ENCODE measurements around the gene DPH2.

Gene DPH2

DNA sequence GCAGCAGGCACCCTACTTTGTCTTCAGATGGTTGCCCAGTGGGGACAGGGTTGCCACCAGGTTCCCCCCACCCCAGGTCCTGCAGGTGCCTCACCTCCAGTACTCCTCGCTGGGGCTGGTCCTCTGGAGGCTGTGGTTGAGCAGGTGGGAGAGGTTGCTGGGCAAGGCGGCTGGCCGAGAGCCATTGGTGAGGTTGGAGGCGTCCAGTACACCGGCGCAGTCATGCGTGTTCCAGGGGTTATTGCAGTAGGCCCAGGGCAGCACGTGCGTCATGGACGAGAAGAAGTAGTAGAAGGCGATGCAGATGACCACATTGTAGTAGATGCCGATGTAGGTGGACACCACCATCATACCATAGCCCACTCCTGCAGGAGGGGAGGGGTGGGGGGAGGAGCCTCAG, 38.4 kb downstream of the DPH2 start:
- DNase-seq: no peak

DNA sequence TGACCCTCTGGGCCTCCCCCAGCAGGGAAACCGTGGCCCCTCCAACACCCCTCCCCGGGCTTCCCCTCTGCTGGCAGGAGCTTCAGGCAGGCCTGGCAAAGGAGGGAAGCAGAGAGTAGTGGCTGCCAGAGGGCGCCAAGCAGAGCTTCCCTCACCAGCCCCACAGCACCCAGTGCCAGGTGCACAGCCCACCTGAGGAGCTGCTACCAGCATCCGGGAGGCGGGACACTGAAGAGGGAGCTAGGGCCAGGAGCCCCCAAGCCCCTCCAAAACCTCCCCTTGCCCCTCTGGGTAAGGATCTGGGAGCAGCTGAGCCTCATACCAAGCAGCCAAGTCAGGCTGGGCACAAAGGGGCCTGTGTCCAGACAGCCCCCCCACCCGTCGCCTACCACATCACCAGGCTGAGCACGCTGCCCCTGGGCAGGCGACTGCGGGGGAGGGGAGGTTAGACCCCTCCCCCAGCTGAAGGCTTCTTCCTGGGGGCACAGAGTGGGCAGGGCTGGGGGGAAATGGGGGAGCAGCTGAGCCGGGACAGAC, 41.2 kb downstream of the DPH2 start:
- DNase-seq: no peak

DNA sequence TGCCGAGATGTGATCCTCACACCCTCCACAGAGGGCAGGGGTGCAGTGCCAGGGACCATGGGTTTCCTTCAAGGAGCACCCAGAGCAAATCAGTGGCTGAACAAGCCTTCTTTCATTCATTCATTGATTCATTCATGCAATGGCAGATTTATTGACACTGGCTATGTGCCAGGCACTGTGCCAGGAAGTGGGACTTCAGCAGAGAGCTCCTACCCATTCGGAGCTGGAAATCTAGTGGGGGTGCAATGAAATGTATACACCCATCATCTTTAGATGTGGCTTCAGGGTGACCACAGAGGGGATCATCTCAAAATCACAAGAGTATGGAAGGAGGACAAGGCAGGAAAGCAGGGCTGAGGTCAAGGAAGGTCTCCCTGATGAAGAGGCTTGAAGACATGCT, 42.6 kb downstream of the DPH2 start:
- no peak for DNase-seq

DNA sequence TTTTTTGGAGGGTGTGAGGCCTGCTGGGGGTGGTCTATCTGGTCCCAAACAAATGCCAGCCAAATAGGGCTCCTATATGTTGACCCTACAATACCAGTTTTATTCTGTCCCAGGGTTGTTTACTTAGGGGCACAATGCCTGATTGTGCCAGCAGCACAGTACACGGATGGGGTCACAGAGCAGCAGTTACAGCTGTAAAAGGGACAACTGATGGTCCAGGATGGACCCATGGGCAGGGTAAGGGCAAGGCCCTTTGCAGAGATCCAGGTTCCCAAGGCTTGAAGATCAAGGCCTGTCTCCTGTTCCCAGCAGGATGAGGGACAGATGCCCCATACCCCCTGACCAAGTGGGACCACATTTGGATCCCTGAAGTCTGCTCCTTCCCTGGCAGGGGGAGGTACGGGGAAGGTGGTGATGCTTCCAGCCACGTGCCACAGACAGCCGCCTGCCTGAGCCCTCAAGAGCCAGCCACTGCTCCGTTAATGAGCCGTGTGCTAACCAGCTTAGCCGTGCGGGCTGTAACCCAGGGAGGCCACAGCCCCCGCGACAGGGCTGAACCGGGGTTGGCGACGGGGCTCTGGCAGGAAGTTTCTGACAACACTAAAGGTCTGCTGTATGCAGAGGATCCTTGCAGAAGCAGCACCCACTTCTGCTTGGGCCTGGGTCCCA, 43.3 kb downstream of the DPH2 start:
- DNase-seq: no peak

DNA sequence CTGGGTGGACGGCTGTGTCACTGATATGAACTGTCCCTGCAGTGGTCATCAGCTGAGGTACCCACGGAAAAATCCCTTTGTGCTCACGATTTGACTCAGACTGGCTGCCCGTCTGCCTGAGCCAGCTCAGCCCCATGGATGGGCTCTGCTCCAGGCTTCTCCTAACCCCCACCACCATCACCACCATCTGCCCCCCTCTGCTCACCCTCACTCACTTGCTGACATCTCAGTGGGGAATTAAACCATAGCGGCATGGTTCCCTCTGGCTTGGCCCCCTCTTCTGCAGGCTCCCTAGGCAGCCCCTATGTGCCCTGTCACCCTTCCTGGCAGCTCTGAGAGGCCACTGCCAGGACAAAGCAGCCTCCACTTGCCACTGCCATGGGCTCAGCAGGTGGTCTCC, 44.1 kb downstream of the DPH2 start:
- no peak for DNase-seq

DNA sequence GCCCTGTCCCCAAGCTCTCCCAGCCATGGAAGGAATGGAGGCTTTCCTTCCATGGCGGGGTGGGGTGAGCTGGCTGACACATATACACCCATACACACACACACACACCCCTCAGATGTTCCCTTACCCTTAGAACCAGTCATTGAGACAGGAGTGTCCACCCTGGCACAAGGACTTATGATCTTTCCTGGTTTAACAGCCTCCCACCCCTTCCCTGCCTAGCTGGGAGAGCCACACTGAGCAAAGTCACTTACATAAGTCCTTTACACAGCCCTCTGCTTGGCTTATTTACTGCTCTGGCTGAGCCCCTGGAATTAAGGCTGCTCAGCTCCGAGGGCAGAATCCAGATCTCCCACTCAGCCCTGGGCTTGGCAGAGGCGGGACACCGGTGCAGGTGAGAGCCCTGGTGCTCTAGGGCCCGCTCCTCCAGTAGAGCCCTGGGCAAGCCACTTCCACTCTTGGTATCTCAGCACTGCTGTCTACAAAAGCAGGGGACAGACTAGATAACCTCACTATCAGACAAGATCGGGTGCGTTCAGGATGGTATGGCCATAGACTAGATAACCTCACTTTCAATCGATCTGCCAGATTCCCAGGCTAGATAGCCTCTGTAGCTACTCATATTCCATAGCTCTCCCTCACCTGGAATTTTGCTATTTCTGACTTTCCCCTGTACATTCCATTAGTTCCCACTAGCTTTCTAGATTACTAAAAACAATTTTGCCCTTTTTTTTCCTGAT, 44.7 kb downstream of the DPH2 start:
- no peak for DNase-seq

DNA sequence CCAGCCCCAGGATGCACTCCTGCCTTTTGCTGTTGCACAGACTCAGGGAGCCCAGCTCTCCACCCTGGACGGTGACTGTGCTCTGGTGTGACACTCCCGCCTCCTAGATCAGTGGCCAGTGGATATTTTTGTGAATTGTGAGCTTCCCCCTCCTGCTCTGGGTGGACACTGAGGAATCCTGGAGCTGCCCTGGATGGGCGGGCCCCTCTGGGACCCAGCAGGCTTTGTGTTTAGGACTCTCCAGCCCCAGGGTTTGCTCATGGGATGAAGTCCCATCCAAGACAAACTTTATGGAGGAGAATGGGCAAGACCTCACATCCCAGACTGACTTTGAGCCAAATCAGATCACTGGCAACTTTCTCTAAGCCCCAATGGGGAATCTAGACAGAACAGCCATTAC, 45.4 kb downstream of the DPH2 start:
- no peak for DNase-seq

DNA sequence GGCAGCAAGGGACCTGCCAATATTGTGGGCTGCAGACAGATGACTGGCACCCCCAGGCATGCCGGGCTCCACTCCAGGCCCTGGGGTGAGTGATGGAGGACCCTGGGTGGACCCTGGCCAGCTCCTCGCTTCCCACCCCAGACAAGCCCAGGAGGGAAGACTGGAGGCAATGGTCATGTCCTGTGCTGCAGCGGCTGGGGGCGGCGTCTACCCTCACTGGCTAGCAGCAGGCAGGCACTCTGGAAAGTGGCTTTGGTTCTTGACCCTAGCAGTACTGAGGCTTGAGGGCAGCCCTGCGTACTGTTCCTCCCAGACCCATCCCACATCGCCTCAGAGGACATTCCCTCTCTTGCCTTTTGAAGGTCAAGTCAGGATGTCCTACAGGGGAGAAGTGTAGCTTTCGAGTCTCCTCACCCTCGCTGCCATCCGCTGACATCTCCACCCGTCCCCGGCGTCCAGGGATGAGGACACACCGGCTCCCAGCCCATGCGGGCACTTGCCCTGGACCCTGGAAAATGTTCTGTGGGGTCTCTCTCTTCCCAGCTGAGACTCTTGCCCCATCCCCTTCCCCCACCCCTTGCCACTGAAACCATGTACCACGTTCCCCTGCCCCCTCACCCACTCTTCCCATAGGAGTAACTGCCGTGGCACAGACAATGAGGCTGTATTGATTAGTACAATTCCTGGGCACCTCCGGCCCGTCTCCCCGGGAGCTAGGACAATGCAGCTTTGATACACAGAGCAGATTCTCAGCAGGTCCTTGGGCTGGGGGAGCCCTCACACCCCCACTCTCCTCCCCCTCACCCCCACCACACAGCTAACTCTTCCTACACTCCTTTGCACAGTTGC, 46.5 kb downstream of the DPH2 start:
- no peak for DNase-seq

DNA sequence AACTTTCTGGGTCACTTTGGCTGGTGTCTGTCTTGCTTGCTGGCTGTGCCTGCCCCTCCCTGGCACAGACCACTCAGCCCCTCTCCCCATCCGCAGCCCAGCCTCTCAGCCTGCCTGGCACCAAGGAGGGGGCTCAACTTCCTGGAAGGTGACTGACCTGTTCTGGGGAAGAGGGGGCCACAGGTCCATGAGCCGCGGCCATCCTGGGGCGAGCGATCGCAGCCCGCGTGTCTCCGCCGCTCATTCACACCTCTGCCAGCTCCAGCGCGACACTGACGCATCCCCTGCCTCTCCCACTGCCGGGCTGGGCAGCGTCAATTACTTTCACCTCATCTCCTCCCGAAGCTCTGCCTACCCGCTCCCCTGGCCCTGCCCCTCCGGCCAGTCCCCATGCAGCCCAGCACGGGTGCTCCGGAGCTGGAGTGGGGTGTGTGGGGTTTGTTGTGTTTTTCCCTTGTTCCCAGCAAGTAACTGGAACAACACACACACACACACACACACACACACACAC, 47.1 kb downstream of the DPH2 start:
- no peak for DNase-seq

DNA sequence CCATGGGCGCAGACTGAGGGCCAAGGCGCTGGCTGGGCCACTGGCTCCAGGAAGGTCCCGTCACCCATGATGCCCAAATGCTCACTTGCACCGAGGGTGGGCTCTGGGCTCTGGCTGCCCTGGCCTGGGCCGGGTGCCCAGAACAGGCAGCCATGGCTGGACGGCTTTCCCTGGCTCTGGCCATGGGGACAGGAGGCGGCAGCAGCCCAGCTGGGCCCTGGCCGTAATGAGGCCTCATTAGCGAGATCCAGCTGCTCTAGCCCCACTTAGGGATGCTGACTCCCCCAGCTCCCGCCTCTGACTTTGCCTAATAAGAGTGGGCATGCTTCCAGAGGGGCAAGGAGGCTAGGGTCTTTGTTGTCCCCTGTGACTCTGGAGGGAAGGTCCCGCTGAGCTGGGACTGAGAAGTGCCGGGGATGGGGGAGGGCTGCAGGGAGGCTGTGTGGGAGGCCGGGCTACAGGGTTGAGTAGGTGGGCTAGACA, 49.7 kb downstream of the DPH2 start:
- no peak for DNase-seq

DNA sequence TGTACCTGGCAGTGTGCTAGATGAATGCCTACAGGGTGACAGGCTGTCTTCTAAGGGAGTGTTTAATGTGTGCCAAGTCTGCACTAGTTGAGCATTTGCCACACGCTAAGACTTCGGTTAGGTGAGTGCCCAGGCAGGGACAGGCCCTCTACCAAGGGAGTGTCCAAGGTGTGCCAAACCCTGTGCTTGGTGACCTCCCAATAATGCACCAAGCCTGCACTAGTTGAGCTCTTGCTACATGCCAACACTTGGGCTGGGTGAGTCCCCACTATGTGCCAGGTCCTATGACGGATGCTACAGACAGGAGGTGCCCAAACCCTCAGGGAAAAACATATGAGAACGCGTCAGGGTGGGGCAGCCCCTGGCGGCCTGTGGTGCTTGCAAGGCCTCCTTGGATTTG, 50.7 kb downstream of the DPH2 start:
- DNase-seq: no peak

DNA sequence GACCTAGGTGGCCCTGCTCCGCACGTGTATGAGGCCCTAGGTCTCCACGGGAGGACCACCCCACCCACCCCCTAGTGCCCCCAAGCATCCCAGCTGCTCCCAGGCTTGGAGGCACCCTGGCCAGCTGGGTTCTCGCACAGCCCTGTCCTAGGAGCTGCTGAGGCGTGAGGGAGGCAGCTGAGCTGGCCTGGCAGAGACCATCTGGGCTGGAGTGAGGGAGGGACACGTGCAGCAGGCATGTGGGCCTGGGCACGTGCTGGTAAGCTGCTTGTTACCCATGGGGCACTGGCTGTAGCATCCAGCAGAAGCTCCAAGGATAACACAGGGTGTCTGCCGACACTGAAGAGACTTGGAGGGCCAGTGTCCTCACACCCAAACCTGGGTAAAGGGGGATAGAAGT, 51.3 kb downstream of the DPH2 start:
- DNase-seq: no peak

DNA sequence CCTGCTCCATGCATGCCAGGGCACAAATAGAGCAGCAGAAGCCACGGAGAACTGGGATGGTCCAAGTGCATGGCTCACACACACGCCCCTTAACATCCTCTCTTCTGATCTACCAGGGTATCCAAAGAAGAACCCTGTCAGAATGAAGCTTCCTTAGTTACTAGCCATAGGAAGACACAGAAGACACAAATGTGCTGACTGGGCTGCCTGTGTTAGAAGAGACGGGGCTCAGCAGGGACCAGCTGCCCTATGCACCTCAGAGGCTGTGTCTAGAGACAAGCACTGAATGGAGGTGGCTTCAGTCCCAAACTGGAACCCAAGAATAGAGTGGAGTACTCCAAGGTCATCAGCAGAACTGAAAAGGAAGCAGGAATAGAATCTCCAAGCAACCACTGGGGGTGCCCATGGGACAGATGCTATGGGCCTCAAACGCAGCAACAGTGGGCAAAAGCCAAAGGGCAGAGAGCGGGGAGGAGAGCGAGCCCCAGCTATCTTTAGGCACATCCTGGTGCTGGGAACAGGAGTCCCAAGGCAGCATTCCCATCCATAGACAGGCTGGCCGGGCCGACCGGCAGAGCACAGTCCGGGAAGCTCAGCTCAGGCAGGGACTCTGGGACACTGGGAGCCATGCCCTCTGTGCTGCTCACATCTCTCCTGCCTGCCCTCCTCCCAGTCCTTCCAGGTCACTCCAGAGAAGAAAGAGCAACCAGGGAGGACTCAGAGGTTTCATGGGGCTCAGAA, 51.9 kb downstream of the DPH2 start:
- DNase-seq: no peak

Data from AML-193 (cell line).